Measurements from ENCODE around the gene METTL1. TPM values are rescaled to one million over a fixed set of nuclear protein-coding genes. Genes with fewer than 3 reads are reported as not detected.

The METTL1 gene
- total RNA-seq, 6 donors from 2014 or later, result 1.3 to 30.2 (median 16.9) TPM

DNA sequence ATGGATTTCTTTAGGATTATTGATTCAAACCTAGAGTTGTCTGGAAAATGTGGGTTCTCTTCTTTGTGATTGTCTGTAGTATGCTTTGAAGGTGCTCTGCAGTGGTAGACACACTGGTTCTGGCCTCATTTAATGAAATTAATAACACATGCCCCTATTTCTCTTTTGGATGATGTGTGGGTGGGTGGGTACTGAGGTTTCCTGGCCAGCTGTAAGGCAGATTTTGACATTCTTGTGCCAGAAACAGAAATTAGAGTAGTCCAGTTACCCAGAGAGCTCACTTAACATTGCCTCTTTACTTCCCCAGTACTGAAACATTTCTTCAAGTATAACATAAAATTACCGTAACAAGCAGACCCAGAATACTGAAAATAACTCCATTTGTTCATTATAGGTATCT lies 25.1 kb upstream of the METTL1 start:
- WGBS, 2 donors, result 93 to 100% methylated on average over 1 of the region's 1 CpG
- Histone ChIP-seq H3K27me3 (no peaks in the 10 kb centered on the region), H3K36me3 (peaks cover 8 to 96% (median 66%) of the 10 kb centered on the region in 4 donors), H3K9me3 (no peaks in the 10 kb centered on the region), H3K27ac (peak overlapping the region in 1 of 4 donors; percentile 7), H3K4me1 (peaks cover 0 to 18% (median 8%) of the 10 kb centered on the region in 4 donors), H3K4me3 (no peak overlapping the region)
- ATAC-seq (ENCODE audit: low FRiP score in 2 of 2), result no peak
- no peak for DNase-seq
- TF ChIP-seq POLR2AphosphoS5 (IDR thresholded peaks at IDR 0.05), result no peak
- no peak for TF ChIP-seq POLR2A (IDR thresholded peaks at IDR 0.05)
- TF ChIP-seq CTCF (IDR thresholded peaks at IDR 0.05), result no peak
- no peak for TF ChIP-seq EP300 (IDR thresholded peaks at IDR 0.05)

- Histone ChIP-seq H3K27ac (no peak overlapping the region), H3K4me1 (peaks cover 0 to 18% (median 8%) of the 10 kb centered on the region in 4 donors), H3K36me3 (peaks cover 8 to 89% (median 54%) of the 10 kb centered on the region in 4 donors), H3K4me3 (no peak overlapping the region), H3K27me3 (no peaks in the 10 kb centered on the region), H3K9me3 (no peaks in the 10 kb centered on the region)
- WGBS, 2 donors, result 93 to 96% methylated on average over 6 of the region's 6 CpGs
- DNase-seq, result no peak
- TF ChIP-seq POLR2A (IDR thresholded peaks at IDR 0.05) (no peak), POLR2AphosphoS5 (IDR thresholded peaks at IDR 0.05) (no peak), CTCF (IDR thresholded peaks at IDR 0.05) (no peak), EP300 (IDR thresholded peaks at IDR 0.05) (no peak)
- no peak for ATAC-seq (ENCODE audit: low FRiP score in 2 of 2)
Observed at GRCh38 chr12:57795354-57795753, 23.4 kb upstream of the METTL1 start.

DNA sequence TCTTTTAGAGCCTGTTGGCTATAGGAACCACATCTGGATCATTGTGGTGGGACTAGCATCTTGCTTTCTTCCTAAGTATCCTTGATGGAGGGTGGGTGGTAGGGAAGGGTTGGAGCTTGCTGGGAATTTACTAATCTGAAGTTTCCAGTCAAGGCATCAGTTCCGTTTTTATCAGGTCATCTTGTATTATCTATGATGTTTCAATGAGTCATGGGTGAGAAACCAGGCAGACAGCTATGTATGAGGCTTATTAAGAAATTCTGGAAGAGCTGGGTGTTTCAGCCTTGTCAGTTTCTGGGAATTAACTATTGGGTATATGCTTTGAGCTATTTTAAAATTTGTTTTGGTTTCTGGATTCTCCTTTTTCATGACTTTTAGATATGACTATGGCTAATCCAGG lies 22.0 kb upstream of the METTL1 start:
- 32 to 35% methylated on average over 1 of the region's 1 CpG for WGBS, 2 donors
- Histone ChIP-seq H3K4me3 (no peak overlapping the region), H3K27me3 (no peaks in the 10 kb centered on the region), H3K36me3 (peaks cover 6 to 88% (median 47%) of the 10 kb centered on the region in 4 donors), H3K4me1 (peaks cover 0 to 18% (median 7%) of the 10 kb centered on the region in 4 donors), H3K27ac (peak overlapping the region in 3 of 4 donors; percentile 11 to 24 (median 22)), H3K9me3 (no peaks in the 10 kb centered on the region)
- DNase-seq (no peak), ATAC-seq (ENCODE audit: low FRiP score in 2 of 2) (peak in 1 of 2 donors; percentile 63)
- TF ChIP-seq POLR2AphosphoS5 (IDR thresholded peaks at IDR 0.05) (peak in 1 of 2 donors; percentile 29), POLR2A (IDR thresholded peaks at IDR 0.05) (no peak)

DNA sequence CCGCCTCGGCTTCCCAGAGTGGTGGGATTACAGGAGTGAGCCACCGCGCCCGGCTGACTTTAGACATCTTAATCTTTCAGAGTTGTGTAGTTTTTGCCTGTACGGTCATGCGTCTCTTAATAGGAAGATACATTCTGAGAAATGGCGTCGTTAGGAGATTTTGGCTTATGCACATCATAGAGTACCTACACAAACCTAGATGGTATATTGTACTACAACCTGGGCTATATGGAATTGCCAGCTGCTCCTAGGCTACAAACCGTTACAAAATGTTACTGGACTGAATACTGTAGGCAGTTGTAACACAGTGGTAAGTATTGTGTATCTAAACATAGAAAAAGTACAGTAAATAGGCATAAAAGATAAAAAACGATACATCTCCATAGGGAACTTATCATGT lies 12.0 kb upstream of the METTL1 start:
- Histone ChIP-seq H3K36me3 (peaks cover 6 to 50% (median 33%) of the 10 kb centered on the region in 4 donors), H3K4me1 (peaks cover 20 to 36% (median 28%) of the 10 kb centered on the region in 4 donors), H3K9me3 (no peaks in the 10 kb centered on the region), H3K4me3 (peak overlapping the region in 2 of 4 donors; percentile 76 to 80), H3K27me3 (no peaks in the 10 kb centered on the region), H3K27ac (no peak overlapping the region)
- ATAC-seq (ENCODE audit: low FRiP score in 2 of 2) (no peak), DNase-seq (no peak)
- TF ChIP-seq POLR2A (IDR thresholded peaks at IDR 0.05), result no peak
- TF ChIP-seq CTCF (IDR thresholded peaks at IDR 0.05), result no peak
- no peak for TF ChIP-seq EP300 (IDR thresholded peaks at IDR 0.05)
- no peak for TF ChIP-seq POLR2AphosphoS5 (IDR thresholded peaks at IDR 0.05)
- 93 to 97% methylated on average over 11 of the region's 11 CpGs for WGBS, 2 donors

GRCh38 chr12:57783466-57783801 lies 11.5 kb upstream of the METTL1 start:
- peaks cover 20 to 36% (median 28%) of the 10 kb centered on the region in 4 donors for H3K4me1 ChIP-seq
- H3K4me3 ChIP-seq, result peak overlapping the region; percentile 76 to 85 (median 79)
- no peaks in the 10 kb centered on the region for H3K9me3 ChIP-seq
- no peak for TF ChIP-seq EP300 (IDR thresholded peaks at IDR 0.05)
- no peak for TF ChIP-seq POLR2AphosphoS5 (IDR thresholded peaks at IDR 0.05)
- no peak for TF ChIP-seq CTCF (IDR thresholded peaks at IDR 0.05)
- TF ChIP-seq POLR2A (IDR thresholded peaks at IDR 0.05), result no peak
- H3K36me3 ChIP-seq, result peaks cover 6 to 45% (median 31%) of the 10 kb centered on the region in 4 donors
- H3K27ac ChIP-seq, result peak overlapping the region in 3 of 4 donors; percentile 75 to 83 (median 81)
- 87 to 91% methylated on average over 12 of the region's 12 CpGs for WGBS, 2 donors
- ATAC-seq (ENCODE audit: low FRiP score in 2 of 2), result no peak
- DNase-seq, result no peak
- no peaks in the 10 kb centered on the region for H3K27me3 ChIP-seq
